ENCODE measurements around the gene EXT2.

Gene EXT2

DNA sequence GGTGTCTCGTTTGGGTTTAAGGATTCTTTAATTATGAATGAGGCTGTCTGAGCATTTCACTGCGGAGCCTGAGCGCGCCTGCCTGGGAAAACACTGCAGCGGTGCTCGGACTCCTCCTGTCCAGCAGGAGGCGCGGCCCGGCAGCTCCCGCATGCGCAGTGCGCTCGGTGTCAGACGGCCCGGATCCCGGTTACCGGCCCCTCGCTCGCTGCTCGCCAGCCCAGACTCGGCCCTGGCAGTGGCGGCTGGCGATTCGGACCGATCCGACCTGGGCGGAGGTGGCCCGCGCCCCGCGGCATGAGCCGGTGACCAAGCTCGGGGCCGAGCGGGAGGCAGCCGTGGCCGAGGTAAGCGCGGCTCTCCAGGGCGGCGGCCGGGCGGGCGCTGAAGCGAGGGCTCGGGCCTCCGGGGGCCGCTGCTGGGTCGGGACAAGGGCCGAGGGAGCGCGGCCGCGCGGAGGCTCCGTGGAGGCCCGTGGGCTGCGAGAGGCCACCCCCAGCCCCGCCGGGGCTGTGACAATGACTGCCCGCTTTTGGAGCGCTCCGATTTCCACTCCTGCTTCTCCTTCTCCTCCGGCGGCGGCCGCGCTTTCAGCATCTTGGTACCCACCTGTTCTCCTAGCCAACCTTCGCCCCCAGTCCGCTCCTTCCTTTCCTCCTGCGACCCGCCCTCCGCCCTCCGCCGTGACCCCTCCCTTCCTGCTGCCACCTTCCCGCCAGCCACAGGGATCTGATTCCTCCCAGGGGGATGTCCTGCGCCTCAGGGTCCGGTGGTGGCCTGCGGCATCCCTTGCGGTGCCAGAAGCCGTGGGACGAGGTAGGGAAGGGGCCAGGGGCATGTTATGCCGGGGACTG lies at the start of gene EXT2:
EXT2 (plus strand) TSS at position 173 of the 854 bp plus-strand sequence. CDS start 12,035 bp downstream, outside the sequence.
- DNase-seq (ENCODE audit: low read depth in 2 of 3, low spot score in 1 of 3), result peak; percentile 72 to 82 (median 74)

DNA sequence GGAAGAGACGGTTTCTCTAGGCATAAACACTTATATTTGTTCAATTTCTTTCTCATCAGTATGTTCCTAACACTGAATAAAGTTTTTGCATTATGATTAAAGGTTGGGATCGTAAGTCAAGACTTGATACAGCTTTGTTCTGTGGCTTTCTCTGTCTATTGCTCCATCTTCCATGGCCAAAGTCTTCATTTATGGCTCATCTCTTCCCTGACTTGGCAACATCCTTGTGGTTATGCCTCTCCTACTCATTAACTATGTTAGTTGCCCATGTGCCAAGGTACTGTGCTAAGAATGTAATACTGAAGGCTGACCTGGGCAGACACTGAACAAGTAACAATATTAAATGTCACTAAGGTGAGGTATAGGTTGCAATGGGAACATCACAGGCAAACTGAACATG lies 49.3 kb upstream of the EXT2 start:
- no peak for DNase-seq (ENCODE audit: low read depth in 2 of 3, low spot score in 1 of 3)

DNA sequence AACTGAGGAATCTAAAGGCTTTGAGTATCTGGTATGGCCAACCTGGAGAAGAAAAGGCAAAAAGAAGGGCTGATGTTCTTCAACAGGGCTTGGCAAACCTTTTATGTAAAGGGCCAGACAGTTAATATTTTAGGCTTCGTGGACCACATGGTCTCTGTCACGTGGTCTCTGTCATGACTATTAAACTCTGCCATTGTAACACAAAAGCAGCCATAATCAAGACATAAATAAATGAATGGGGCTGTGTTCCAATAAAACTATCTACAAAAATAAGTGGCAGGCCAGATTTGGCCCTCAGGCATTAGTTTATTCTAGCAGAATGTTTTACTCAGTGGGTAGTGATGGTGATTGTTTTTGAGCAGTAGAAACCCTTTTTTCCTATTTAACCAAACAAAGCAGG lies 48.2 kb upstream of the EXT2 start:
- no peak for DNase-seq (ENCODE audit: low read depth in 2 of 3, low spot score in 1 of 3)

DNA sequence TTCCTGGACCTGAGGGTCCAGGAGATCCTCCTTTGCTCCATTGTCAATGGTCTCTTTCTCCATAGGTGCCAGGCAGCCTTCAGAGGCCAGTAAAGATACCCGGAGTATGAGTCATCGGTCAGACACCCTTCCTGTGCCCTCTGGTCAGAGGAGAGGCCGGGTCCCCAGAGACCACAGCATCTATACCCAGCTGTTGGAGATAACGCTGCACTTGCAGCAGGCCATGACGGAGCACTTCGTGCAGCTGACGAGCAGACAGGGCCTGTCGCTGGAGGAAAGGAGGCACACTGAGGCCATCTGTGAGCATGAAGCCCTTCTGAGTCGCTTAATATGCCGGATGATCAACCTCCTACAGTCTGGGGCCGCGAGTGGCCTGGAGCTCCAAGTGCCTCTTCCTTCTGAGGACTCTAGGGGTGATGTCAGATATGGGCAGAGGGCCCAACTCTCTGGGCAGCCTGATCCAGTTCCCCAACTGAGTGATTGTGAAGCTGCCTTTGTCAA lies 47.5 kb upstream of the EXT2 start, which contains the start of gene ACCSL:
ACCSL (plus strand) TSS at position 51 of the 501 bp plus-strand sequence; CDS start at position 107, 56 bp downstream.
- no peak for DNase-seq (ENCODE audit: low read depth in 2 of 3, low spot score in 1 of 3)

DNA sequence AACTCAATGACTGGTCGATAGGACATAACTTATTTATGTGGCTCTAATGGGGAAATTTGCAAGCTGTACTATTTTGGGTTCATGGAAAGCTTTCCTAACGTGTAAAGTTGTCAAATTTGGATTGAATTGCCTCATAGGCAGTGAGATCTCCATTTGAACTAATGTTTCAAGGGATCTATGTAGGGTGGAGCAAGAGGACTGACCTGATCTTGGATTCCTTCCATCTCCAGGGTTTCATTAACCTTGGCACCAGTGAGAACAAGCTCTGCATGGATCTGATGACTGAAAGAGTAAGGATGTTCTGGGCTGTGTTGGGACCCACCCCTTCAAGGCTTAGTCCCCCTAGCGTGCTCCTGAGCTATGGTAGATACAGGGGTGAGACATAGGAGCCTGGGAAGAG lies 45.6 kb upstream of the EXT2 start:
- DNase-seq (ENCODE audit: low read depth in 2 of 3, low spot score in 1 of 3), result no peak

DNA sequence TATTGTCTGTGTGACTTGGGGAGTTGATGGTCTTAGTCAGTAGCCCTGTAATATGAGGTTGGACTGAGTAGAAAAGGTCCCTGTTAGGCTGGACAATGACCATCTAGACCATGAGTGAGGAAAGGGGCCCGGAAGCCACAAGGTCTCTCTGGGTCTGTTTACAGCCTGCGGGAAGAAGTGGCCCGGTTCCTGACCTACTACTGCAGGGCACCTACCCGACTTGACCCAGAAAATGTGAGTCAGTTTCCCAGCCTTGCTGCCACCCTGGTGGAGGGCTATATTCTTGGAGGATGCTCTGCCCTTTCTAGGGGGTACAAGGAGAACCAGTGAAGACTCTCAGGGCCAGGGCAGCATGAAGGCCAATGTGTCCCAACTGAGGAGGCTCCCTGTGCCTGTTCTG lies 44.3 kb upstream of the EXT2 start:
- DNase-seq (ENCODE audit: low read depth in 2 of 3, low spot score in 1 of 3), result no peak

DNA sequence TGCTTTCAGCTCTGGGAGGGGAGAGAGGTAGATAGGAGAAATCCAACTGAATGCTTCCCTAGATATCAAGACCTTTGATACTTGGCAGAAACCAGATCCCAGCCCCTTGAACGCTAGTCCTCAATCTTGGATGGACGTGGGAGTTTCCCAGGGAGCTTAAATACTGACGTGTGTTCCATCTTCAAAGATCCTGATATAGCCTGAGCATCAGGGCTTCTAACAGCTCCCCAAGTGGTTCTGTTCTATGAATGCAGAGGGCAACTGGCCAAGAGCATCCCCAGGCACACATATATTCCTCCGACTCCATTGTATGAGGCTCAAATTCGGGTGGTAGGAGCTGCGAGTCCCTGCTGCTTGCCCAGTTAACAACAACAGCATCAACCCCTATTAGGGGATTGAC lies 38.1 kb upstream of the EXT2 start:
- no peak for DNase-seq (ENCODE audit: low read depth in 2 of 3, low spot score in 1 of 3)

DNA sequence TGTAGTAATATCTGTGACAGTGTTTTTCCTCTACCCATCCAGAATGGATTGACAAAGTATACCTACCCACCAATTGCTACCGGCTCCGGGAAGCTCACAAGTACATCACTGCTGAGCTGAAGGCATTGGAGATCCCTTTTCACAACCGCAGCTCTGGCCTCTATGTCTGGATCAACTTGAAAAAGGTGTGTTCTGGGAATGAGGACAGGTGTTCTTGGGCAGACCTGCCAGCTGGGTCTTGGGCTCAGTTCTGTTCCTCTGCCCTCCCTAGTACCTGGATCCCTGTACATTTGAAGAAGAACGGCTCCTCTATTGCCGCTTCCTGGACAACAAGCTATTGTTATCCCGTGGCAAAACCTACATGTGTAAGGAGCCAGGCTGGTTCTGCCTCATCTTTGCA lies 37.2 kb upstream of the EXT2 start:
- no peak for DNase-seq (ENCODE audit: low read depth in 2 of 3, low spot score in 1 of 3)

DNA sequence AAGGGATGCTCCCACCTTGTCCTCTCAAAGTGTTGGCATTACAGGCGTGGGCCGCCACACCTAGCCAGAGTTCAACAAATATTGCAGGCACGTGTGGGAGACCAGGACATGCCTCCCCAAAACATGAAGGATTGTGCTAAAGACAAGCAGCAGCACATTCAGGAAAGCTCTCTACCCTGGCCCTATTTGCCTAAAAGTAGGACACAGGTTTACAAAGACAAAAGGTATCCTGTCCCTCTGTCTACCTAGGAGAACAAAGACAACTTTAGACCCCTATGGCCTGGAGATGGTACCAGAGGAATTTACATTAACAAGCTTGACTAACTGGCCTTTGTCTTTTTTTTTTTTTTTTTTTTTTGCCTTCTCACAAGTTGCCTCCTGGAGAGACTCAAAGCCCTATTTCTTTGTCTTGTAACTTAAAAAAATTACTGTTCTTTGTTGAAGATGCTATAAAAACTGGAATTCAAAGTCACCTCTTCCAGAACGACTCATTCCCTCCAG lies 30.3 kb upstream of the EXT2 start:
- DNase-seq (ENCODE audit: low read depth in 2 of 3, low spot score in 1 of 3), result no peak

DNA sequence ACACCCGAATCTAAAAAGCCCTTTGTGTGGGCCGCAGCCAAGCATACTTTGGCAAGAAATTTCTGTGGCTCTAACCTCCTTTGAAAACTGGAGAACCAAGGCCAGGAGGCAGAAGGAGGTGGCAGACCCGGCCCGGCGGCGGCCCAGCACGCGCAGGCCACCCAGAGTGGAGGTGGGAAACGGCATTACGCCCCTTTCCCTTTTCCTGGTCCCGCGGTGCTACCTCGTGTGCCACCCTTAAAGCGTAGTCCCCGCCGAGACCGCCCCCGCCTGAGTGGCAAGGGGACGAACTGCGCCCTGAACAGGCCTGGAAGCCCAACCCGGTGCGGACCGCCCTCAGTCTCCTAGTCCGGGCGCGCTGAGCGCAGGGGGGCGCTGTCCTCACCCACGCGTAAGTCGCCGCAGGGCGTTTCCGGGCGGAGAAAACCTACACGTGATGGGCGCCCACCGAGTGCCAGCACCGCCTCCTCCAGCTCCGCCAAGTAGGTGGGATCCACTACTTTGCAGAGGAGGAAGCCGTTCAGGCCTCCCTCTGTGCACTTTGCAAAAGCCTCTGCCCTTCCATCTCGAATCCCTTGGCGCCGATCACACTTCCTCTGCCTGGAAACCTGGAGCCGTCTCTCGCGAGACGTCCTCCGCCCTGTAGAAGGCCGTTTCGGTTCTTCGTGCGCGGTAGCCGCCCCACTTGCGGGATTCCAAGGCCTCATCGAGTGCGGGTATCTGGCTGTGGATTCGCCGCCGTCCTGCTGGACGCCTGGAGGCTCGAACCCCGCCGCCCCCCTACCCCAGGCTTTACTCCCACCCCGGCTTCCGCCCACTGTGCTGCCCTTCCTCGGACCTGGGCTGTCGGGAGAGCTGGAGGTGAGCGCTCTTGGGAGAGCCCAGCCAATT lies 29.4 kb upstream of the EXT2 start, which contains the start of gene ACCS:
ACCS (plus strand) TSS at position 430 of the 891 bp plus-strand sequence. CDS start 1,358 bp downstream, outside the sequence.
- peak; percentile 66 to 75 (median 74) for DNase-seq (ENCODE audit: low read depth in 2 of 3, low spot score in 1 of 3)

DNA sequence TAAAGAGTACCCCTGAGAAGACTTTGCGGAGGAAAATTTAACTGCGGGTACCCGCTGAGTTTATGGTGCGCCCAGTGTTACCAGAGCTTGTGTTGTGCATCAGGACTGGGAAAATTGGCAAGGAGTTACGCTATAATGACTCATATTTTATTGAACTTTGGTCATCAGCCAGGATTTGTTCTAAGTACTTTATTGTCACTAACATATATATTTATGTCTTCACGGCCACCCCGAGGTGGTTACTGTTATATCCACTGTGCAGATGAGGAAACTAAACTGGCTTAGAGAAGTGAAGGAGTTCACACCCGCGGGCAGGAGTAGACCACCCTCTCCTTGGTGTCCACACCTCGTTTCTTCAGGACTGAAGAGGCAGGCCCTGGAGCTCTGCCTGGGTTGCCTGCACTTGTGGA lies 28.7 kb upstream of the EXT2 start:
- no peak for DNase-seq (ENCODE audit: low read depth in 2 of 3, low spot score in 1 of 3)

DNA sequence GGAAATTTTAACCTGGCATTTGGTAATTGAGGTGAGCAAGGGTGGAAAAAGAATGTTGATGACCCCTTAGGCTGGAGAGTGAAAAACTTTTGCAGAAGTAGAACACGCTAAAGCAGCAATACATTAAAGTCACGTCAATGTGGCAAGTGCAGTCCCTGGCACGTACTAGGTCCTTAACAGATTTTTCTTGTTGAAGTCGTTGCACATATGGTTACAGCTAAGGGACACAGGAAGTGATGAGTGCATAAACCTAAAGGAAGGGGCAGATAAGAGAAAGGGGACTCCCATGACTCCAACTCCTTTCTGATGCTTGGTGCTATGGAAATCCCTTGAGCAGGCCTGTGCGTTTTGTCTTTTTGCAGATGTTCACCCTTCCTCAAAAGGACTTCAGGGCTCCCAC lies 28.2 kb upstream of the EXT2 start:
- DNase-seq (ENCODE audit: low read depth in 2 of 3, low spot score in 1 of 3), result no peak

DNA sequence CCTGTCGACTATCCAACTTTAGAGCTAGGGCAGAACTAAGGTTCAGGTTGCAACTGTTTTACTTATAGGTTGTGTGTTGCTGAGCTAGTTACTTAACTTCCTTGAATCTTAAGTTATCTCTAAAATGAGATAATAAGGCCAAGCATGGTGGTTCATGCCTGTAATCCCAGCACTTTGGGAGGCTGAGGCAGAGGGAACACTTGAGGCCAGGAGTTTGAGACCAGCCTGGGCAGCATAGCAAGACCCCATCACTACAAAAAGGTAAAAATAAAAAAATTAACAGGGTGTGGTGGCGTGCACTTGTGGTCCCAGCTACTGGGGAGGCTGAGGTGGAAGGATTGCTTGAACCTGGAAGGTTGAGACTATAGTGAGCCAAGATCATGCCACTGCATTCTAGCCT lies 27.3 kb upstream of the EXT2 start:
- DNase-seq (ENCODE audit: low read depth in 2 of 3, low spot score in 1 of 3), result no peak

DNA sequence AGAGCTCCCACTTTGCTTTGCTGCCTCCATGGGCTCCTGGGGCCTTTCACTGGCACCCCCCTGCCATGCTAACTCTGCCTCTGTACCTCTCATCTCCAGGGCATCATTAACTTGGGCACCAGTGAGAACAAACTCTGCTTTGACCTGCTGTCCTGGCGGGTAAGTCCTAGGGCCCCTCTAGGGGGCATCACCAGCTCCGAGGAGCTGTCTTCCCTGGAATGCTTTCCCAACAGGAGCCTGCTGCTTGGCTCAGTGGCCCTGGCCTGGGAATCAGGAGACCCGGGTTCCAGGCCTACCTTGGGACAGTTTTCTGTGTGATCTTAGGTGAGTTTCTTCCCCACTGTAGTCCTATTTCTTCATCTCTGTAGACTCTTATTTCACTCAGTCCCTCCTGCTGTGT lies 24.3 kb upstream of the EXT2 start:
- DNase-seq (ENCODE audit: low read depth in 2 of 3, low spot score in 1 of 3), result no peak

DNA sequence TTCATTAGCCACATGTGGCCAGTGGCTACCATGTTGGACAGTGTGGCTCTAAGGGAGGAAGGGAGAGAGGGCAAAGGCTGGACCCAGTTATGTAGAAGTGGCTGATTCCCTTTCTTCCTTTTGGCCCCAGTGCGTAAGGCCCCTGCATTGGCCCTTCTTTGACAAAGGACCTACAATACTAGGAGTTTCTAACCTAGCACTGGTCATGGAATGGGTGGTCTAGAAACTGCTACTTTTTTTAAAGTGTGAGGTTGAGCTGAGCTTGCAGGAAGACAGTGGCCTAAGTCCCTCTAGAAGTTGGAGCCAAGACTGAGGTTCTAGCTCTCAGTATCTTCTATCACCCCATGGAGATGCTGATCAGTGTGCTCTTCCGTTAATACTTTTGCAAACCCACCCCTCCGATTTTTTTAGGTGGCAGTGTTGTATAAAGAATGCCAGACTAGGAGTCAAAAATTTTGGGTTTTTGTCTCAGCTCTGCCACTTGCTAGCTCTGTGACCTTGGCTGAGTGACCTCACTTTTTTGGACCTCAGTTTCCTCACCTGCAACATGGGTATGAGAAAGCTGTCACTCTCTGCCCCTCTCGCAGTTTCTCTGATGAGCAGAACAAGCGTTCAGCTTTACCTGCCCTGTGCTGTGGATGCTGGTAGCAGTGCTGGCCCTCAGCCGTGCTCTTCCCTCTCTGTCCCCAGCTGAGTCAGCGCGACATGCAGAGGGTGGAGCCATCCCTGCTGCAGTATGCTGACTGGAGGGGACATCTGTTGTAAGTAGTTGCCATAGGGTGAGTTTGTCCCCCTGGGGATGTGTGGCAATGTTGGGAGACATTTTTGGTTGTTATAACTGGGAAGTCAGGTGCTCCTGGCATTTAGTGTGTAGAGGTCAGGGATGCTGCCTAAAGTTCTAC lies 22.5 kb upstream of the EXT2 start:
- no peak for DNase-seq (ENCODE audit: low read depth in 2 of 3, low spot score in 1 of 3)

DNA sequence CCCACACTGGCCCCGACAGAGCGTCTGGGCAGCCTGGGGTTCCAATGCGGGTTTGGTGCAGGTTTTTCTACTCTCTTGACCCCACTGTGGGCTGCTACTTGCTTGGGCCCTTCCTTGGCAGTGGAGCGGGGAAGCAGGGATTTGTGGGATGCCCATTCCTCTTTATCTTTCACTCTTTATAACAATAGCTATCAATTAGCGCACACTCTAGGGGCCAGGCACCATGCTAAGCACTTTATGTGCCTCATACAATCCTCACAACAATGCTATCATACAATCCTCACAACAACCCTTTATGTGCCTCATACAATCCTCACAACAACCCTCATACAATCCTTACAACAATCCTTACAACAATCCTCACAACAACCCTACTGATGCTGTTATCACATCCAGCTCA lies 16.7 kb upstream of the EXT2 start:
- no peak for DNase-seq (ENCODE audit: low read depth in 2 of 3, low spot score in 1 of 3)

DNA sequence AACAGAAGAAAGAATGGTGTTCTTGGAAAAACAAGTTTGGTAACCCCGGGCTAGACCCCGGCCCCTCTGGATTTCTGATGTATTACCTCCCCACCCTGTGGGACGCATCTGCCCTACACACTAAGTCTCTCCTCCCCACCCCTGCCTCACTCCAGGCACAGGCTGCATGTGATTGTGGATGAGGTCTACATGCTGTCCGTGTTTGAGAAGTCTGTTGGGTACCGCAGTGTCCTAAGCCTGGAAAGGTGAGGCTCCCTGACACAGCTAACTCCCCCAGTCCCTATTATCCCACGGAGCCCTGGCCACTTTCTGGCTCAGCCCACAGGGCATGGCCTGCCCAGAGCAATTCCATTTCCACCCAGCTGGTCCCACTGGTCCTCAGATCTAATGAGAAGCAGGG lies 16.1 kb upstream of the EXT2 start:
- no peak for DNase-seq (ENCODE audit: low read depth in 2 of 3, low spot score in 1 of 3)

DNA sequence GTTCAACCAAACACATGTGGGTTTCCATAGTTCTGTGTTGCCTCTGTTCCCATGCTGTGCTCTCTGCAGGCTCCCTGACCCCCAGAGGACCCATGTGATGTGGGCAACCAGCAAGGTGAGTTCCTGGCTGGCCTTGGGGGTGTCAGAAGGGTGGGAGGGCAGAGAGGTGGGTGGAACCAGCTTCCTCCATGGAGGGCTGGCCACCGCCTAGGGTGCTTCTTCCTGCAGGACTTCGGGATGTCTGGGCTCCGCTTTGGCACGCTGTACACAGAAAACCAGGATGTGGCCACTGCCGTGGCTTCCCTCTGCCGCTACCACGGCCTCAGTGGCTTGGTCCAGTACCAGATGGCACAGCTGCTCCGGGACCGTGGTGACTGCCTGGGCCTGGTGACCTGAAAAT lies 14.5 kb upstream of the EXT2 start:
- DNase-seq (ENCODE audit: low read depth in 2 of 3, low spot score in 1 of 3), result no peak

DNA sequence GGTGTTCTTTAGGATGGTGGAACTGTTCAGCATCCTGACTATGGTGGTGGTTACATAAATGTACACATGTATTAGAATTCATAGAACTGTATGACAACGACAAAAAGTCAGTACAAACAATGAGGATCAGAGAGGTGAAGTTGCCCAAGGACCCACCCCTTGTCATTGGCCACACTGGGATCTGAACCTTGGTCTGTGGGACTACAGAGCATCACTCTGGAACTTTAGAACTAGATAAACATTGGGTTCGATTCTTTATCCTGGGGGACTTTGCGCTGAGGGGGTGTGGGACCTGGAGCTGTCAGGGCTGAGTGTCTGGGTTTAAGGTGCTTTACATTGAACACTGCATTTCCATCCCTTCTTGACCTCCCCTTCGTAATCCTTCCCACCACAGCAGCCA lies 12.8 kb upstream of the EXT2 start:
- DNase-seq (ENCODE audit: low read depth in 2 of 3, low spot score in 1 of 3), result no peak

DNA sequence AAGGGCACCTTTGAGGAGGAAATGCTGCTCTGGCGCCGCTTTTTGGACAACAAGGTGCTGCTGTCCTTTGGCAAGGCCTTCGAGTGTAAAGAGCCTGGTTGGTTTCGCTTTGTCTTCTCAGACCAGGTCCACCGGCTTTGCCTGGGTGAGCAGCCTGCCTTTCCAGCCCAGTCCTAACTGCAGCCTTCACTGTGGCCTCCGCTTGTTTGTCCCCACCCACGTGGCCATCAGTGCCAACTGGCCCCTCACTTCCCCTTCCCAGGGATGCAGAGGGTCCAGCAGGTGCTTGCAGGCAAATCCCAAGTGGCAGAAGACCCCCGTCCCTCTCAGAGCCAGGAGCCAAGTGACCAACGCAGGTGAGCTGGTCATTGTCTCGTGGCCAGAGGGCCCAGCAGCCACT lies 12.0 kb upstream of the EXT2 start:
- DNase-seq (ENCODE audit: low read depth in 2 of 3, low spot score in 1 of 3), result no peak

DNA sequence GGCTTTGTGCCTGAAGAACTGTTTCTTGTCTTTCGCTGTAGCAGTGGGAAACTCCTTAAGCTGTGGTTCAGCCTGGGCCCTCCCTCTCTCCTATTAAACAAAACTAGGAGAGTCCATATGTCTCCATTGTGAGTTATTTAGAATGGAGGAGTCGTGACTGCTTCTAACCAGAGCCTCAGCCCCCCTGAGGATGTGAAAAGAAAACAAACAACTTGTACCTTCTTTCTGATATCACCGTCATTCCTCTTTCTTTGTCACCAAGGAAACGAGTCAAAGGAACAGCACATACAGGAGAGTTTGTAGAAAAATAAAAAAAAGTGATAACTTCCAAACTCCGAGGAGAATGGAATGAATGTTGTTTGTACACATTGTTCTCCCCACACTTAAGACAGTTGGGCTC lies 11.6 kb upstream of the EXT2 start:
- no peak for DNase-seq (ENCODE audit: low read depth in 2 of 3, low spot score in 1 of 3)
